IgD-negative memory B cell (primary cell): ENCODE data around the gene RAB36. TPM values are rescaled to one million over a fixed set of nuclear protein-coding genes. Genes with fewer than 3 reads are reported as not detected.

Experiments
- H3K27ac Mint-ChIP-seq, 3 donors: one replicate each; pipeline ENCODE4 v1.8.0; 2020 to 2022; ENCODE audit warnings: mild to moderate bottlenecking in 3 of 3, mixed read lengths in 3 of 3, moderate library complexity in 1 of 3
- H3K27me3 Mint-ChIP-seq: one replicate; pipeline ENCODE4 v1.8.0; 2021; ENCODE audit warnings: mixed read lengths
- H3K36me3 Mint-ChIP-seq: one replicate; pipeline ENCODE4 v1.8.0; 2020; ENCODE audit warnings: mild to moderate bottlenecking, mixed read lengths
- H3K4me1 Mint-ChIP-seq, 3 donors: one replicate each; pipeline ENCODE4 v1.8.0; 2020 to 2022; ENCODE audit warnings: mixed read lengths in 3 of 3, mild to moderate bottlenecking in 1 of 3
- H3K4me3 Mint-ChIP-seq, 4 donors: one replicate each; pipeline ENCODE4 v1.8.0; 2020 to 2022; ENCODE audit warnings: mild to moderate bottlenecking in 4 of 4, mixed read lengths in 4 of 4, moderate library complexity in 3 of 4
- H3K9me3 Mint-ChIP-seq, 3 donors: one replicate each; pipeline ENCODE4 v1.8.0; 2020 to 2021; ENCODE audit warnings: mixed read lengths in 3 of 3, mild to moderate bottlenecking in 1 of 3
- polyA plus RNA-seq: library from polyadenylated mRNA; unstranded; fragments of 300-500 nt; fragmentation: Illumina TruSeq; gene quantifications from one replicate; pipeline ENCODE4 v1.2.3, GENCODE V29; 2021

The RAB36 gene
- polyA plus RNA-seq, result 1.8 TPM

GRCh38 chr22:23144932-23145877 lies at the start of gene RAB36:
TSS of gene RAB36 (plus strand) at chr22:23145477. CDS start at chr22:23146617, 1,140 bp downstream.
- Mint-ChIP-seq H3K36me3 (peaks cover 3% of the 10 kb centered on the region), H3K27me3 (no peaks in the 10 kb centered on the region), H3K4me3 (peak within 1 kb of the TSS; percentile 68 to 92 (median 82)), H3K9me3 (peaks cover 0 to 1% (median 0%) of the 10 kb centered on the region in 3 donors), H3K27ac (peak within 1 kb of the TSS; percentile 96 to 97 (median 96)), H3K4me1 (peaks cover 30 to 38% (median 31%) of the 10 kb centered on the region in 3 donors)

- Mint-ChIP-seq H3K4me3 (no peak overlapping the region), H3K36me3 (no peaks in the 10 kb centered on the region), H3K27me3 (no peaks in the 10 kb centered on the region), H3K27ac (no peak overlapping the region), H3K4me1 (no peaks in the 10 kb centered on the region), H3K9me3 (no peaks in the 10 kb centered on the region)
These were observed 49.4 kb upstream of the RAB36 start for GRCh38 chr22:23095733-23096342.

- H3K27ac Mint-ChIP-seq, result no peak overlapping the region
- no peaks in the 10 kb centered on the region for H3K9me3 Mint-ChIP-seq
- H3K4me1 Mint-ChIP-seq, result no peaks in the 10 kb centered on the region
- H3K4me3 Mint-ChIP-seq, result no peak overlapping the region
- no peaks in the 10 kb centered on the region for H3K27me3 Mint-ChIP-seq
- H3K36me3 Mint-ChIP-seq, result peaks cover 2% of the 10 kb centered on the region
These were observed 47.7 kb upstream of the RAB36 start for GRCh38 chr22:23097412-23098229.

- Mint-ChIP-seq H3K27ac (no peak overlapping the region), H3K4me1 (no peaks in the 10 kb centered on the region), H3K27me3 (no peaks in the 10 kb centered on the region), H3K36me3 (peaks cover 2% of the 10 kb centered on the region), H3K9me3 (no peaks in the 10 kb centered on the region), H3K4me3 (no peak overlapping the region)
These were observed 47.0 kb upstream of the RAB36 start for GRCh38 chr22:23098230-23098705.

- H3K27ac Mint-ChIP-seq, result no peak overlapping the region
- H3K9me3 Mint-ChIP-seq, result no peaks in the 10 kb centered on the region
- H3K27me3 Mint-ChIP-seq, result no peaks in the 10 kb centered on the region
- H3K36me3 Mint-ChIP-seq, result peaks cover 2% of the 10 kb centered on the region
- H3K4me1 Mint-ChIP-seq, result no peaks in the 10 kb centered on the region
- no peak overlapping the region for H3K4me3 Mint-ChIP-seq
These were observed 46.4 kb upstream of the RAB36 start for GRCh38 chr22:23098718-23099530.

- Mint-ChIP-seq H3K4me3 (no peak overlapping the region), H3K9me3 (no peaks in the 10 kb centered on the region), H3K4me1 (no peaks in the 10 kb centered on the region), H3K27me3 (no peaks in the 10 kb centered on the region), H3K27ac (no peak overlapping the region), H3K36me3 (peaks cover 2% of the 10 kb centered on the region)
These were observed 45.8 kb upstream of the RAB36 start for GRCh38 chr22:23099531-23099804.

- no peaks in the 10 kb centered on the region for H3K27me3 Mint-ChIP-seq
- H3K9me3 Mint-ChIP-seq, result no peaks in the 10 kb centered on the region
- H3K36me3 Mint-ChIP-seq, result peaks cover 2% of the 10 kb centered on the region
- no peak overlapping the region for H3K27ac Mint-ChIP-seq
- no peaks in the 10 kb centered on the region for H3K4me1 Mint-ChIP-seq
- no peak overlapping the region for H3K4me3 Mint-ChIP-seq
These were observed 45.0 kb upstream of the RAB36 start for GRCh38 chr22:23100124-23100801.

- H3K27me3 Mint-ChIP-seq, result no peaks in the 10 kb centered on the region
- H3K9me3 Mint-ChIP-seq, result no peaks in the 10 kb centered on the region
- H3K4me3 Mint-ChIP-seq, result no peak overlapping the region
- H3K27ac Mint-ChIP-seq, result no peak overlapping the region
- H3K36me3 Mint-ChIP-seq, result peaks cover 2% of the 10 kb centered on the region
- H3K4me1 Mint-ChIP-seq, result no peaks in the 10 kb centered on the region
These were observed 43.8 kb upstream of the RAB36 start for GRCh38 chr22:23101524-23101923.

GRCh38 chr22:23102002-23102655 lies 43.1 kb upstream of the RAB36 start:
- H3K9me3 Mint-ChIP-seq, result no peaks in the 10 kb centered on the region
- peaks cover 2% of the 10 kb centered on the region for H3K36me3 Mint-ChIP-seq
- no peaks in the 10 kb centered on the region for H3K4me1 Mint-ChIP-seq
- H3K27ac Mint-ChIP-seq, result no peak overlapping the region
- H3K27me3 Mint-ChIP-seq, result no peaks in the 10 kb centered on the region
- H3K4me3 Mint-ChIP-seq, result no peak overlapping the region

- Mint-ChIP-seq H3K9me3 (no peaks in the 10 kb centered on the region), H3K36me3 (peaks cover 2% of the 10 kb centered on the region), H3K4me1 (no peaks in the 10 kb centered on the region), H3K4me3 (no peak overlapping the region), H3K27me3 (no peaks in the 10 kb centered on the region), H3K27ac (no peak overlapping the region)
These were observed 42.5 kb upstream of the RAB36 start for GRCh38 chr22:23102776-23103175.

- H3K4me1 Mint-ChIP-seq, result no peaks in the 10 kb centered on the region
- no peaks in the 10 kb centered on the region for H3K27me3 Mint-ChIP-seq
- peak overlapping the region in 1 of 3 donors; percentile 83 for H3K27ac Mint-ChIP-seq
- H3K9me3 Mint-ChIP-seq, result no peaks in the 10 kb centered on the region
- peaks cover 2% of the 10 kb centered on the region for H3K36me3 Mint-ChIP-seq
- H3K4me3 Mint-ChIP-seq, result no peak overlapping the region
These were observed 41.9 kb upstream of the RAB36 start for GRCh38 chr22:23103199-23103954.

GRCh38 chr22:23104187-23104971 lies 40.9 kb upstream of the RAB36 start:
- peaks cover 2% of the 10 kb centered on the region for H3K36me3 Mint-ChIP-seq
- H3K9me3 Mint-ChIP-seq, result no peaks in the 10 kb centered on the region
- H3K27ac Mint-ChIP-seq, result no peak overlapping the region
- no peaks in the 10 kb centered on the region for H3K27me3 Mint-ChIP-seq
- no peak overlapping the region for H3K4me3 Mint-ChIP-seq
- H3K4me1 Mint-ChIP-seq, result no peaks in the 10 kb centered on the region
